DND-41 (cell line): ENCODE data around the gene COL4A2.

Experiments
- ATAC-seq: fragments of 200-7000 bp; cut with Tn5 transposase; 3 replicates; pipeline ENCODE4 v1.9.1; 2021; ENCODE audit warnings: low read depth; ENCODE audit not compliant: insufficient read depth
- DNase-seq: peaks from one replicate; pipeline ENCODE4 v3.0.0-alpha.2; 2020
- H2AFZ ChIP-seq: 2 replicates; pipeline ENCODE4 v1.6.0; 2012; ENCODE audit warnings: low read depth, low read length
- H3K27ac ChIP-seq: 2 replicates; pipeline ENCODE4 v1.5.1; 2012; ENCODE audit warnings: low read length, inconsistent platforms
- H3K27me3 ChIP-seq: fragments of 200-600 bp; sonication (generic); 2 replicates; pipeline ENCODE4 v1.6.0; 2012; ENCODE audit warnings: low read length, mild to moderate bottlenecking, inconsistent platforms; ENCODE audit not compliant: insufficient read depth, poor library complexity
- H3K36me3 ChIP-seq: 2 replicates; pipeline ENCODE4 v1.5.1; 2012; ENCODE audit warnings: low read length, inconsistent platforms; ENCODE audit not compliant: insufficient read depth
- H3K4me1 ChIP-seq: 2 replicates; pipeline ENCODE4 v1.5.1; 2012; ENCODE audit warnings: mild to moderate bottlenecking, low read length; ENCODE audit not compliant: insufficient read depth
- H3K4me2 ChIP-seq: 2 replicates; pipeline ENCODE4 v1.6.0; 2012; ENCODE audit warnings: mild to moderate bottlenecking, moderate library complexity, low read length, inconsistent platforms; ENCODE audit not compliant: insufficient read depth
- H3K4me3 ChIP-seq, 2 experiments: fragments of 200-600 bp in 1 of 2; shearing (Covaris generic) in 1 of 2; 2 replicates each; pipeline ENCODE4 v1.5.1; 2012 to 2016; ENCODE audit warnings: inconsistent platforms in 2 of 2, low read length in 2 of 2, mild to moderate bottlenecking in 2 of 2, low read depth in 1 of 2, moderate library complexity in 1 of 2
- H3K79me2 ChIP-seq: 2 replicates; pipeline ENCODE4 v1.6.0; 2012; ENCODE audit warnings: low read length, inconsistent platforms; ENCODE audit not compliant: insufficient read depth
- H3K9ac ChIP-seq: 2 replicates; pipeline ENCODE4 v1.6.0; 2012; ENCODE audit warnings: low read depth, mild to moderate bottlenecking, inconsistent platforms, low read length, moderate library complexity
- H3K9me3 ChIP-seq: 2 replicates; pipeline ENCODE4 v1.5.1; 2012; ENCODE audit warnings: low read length, moderate library complexity, mild to moderate bottlenecking, inconsistent platforms; ENCODE audit not compliant: insufficient read depth, severe bottlenecking
- H4K20me1 ChIP-seq: 2 replicates; pipeline ENCODE4 v1.6.0; 2012; ENCODE audit warnings: low read length; ENCODE audit not compliant: insufficient read depth
- CTCF ChIP-seq: IDR thresholded peaks from 2 replicates; pipeline ENCODE4 v1.5.1; 2012; ENCODE audit warnings: borderline replicate concordance, low read length, moderate library complexity, mild to moderate bottlenecking; ENCODE audit not compliant: poor library complexity, severe bottlenecking; ENCODE audit errors: extremely low read depth
- EZH2 ChIP-seq: IDR thresholded peaks from 3 replicates; pipeline ENCODE4 v1.6.1; 2012; ENCODE audit warnings: borderline replicate concordance, low read depth, mild to moderate bottlenecking, moderate library complexity, low read length, inconsistent platforms; ENCODE audit not compliant: severe bottlenecking

The COL4A2 gene

GRCh38 chr13:110474713-110475112 lies 167.6 kb downstream of the COL4A2 start:
- peaks cover 3% of the 10 kb centered on the region for H4K20me1 ChIP-seq
- DNase-seq (no peak), ATAC-seq (no peak)
- no peaks in the 10 kb centered on the region for H3K36me3 ChIP-seq
- no peak overlapping the region for H3K9ac ChIP-seq
- no peaks in the 10 kb centered on the region for H3K9me3 ChIP-seq
- H3K4me2 ChIP-seq, result no peak overlapping the region
- no peaks in the 10 kb centered on the region for H3K4me1 ChIP-seq
- H3K79me2 ChIP-seq, result no peaks in the 10 kb centered on the region
- no peak overlapping the region for H2AFZ ChIP-seq
- no peak overlapping the region for H3K4me3 ChIP-seq
- H3K27ac ChIP-seq, result no peak overlapping the region
- no peak for TF ChIP-seq CTCF
- TF ChIP-seq EZH2, result no peak
- H3K27me3 ChIP-seq, result peaks cover 8% of the 10 kb centered on the region

- Histone ChIP-seq H3K4me2 (no peak overlapping the region), H3K9me3 (no peaks in the 10 kb centered on the region), H3K27me3 (peaks cover 8% of the 10 kb centered on the region), H3K36me3 (no peaks in the 10 kb centered on the region), H3K4me1 (no peaks in the 10 kb centered on the region), H3K4me3 (no peak overlapping the region), H3K9ac (no peak overlapping the region), H3K79me2 (no peaks in the 10 kb centered on the region), H3K27ac (no peak overlapping the region), H4K20me1 (peaks cover 3% of the 10 kb centered on the region), H2AFZ (no peak overlapping the region)
- TF ChIP-seq CTCF (no peak), EZH2 (no peak)
- ATAC-seq, result no peak
- no peak for DNase-seq
Measured at GRCh38 chr13:110475117-110475516, 168.0 kb downstream of the COL4A2 start.

- H3K79me2 ChIP-seq, result no peaks in the 10 kb centered on the region
- ATAC-seq (no peak), DNase-seq (no peak)
- no peak overlapping the region for H3K4me3 ChIP-seq
- peaks cover 8% of the 10 kb centered on the region for H3K27me3 ChIP-seq
- H3K4me1 ChIP-seq, result no peaks in the 10 kb centered on the region
- H4K20me1 ChIP-seq, result peaks cover 3% of the 10 kb centered on the region
- H3K9me3 ChIP-seq, result no peaks in the 10 kb centered on the region
- no peak overlapping the region for H3K9ac ChIP-seq
- H3K36me3 ChIP-seq, result no peaks in the 10 kb centered on the region
- TF ChIP-seq CTCF (no peak), EZH2 (no peak)
- no peak overlapping the region for H2AFZ ChIP-seq
- H3K27ac ChIP-seq, result no peak overlapping the region
- H3K4me2 ChIP-seq, result no peak overlapping the region
Measured at GRCh38 chr13:110475550-110476219, 168.6 kb downstream of the COL4A2 start.

GRCh38 chr13:110476220-110476617 lies 169.1 kb downstream of the COL4A2 start:
- DNase-seq (no peak), ATAC-seq (no peak)
- H3K4me1 ChIP-seq, result no peaks in the 10 kb centered on the region
- H3K27ac ChIP-seq, result no peak overlapping the region
- H3K4me3 ChIP-seq, result no peak overlapping the region
- H3K9ac ChIP-seq, result no peak overlapping the region
- no peak overlapping the region for H3K4me2 ChIP-seq
- peaks cover 3% of the 10 kb centered on the region for H4K20me1 ChIP-seq
- H3K9me3 ChIP-seq, result no peaks in the 10 kb centered on the region
- no peak overlapping the region for H2AFZ ChIP-seq
- H3K79me2 ChIP-seq, result no peaks in the 10 kb centered on the region
- H3K36me3 ChIP-seq, result no peaks in the 10 kb centered on the region
- peaks cover 4% of the 10 kb centered on the region for H3K27me3 ChIP-seq
- TF ChIP-seq CTCF (no peak), EZH2 (no peak)
